ENCODE measurements around the gene RDH14. TPM values are rescaled to one million over a fixed set of nuclear protein-coding genes. Genes with fewer than 3 reads are reported as not detected.

Gene RDH14
- total RNA-seq, 4 donors from 2014 or later, result 24.6 to 55.4 (median 49.8) TPM

DNA sequence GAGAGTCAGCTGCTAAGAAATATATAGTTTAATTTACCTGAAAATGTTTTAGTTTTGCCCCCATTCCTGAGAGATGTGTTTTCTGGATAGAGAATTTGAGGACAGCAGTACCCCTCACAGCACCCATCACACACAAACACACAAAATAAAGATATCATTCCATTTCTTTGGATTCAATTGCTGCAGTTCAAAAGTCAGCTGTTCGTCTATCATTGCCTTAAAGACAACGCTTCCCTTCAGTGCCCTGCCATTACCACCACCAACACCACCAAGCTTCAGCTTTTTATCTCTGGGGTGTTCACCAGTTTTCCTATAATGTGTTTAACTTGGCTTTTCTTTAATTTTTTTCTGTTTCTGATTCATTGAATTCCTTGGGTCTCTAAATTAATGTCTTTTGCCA is 49.7 kb downstream of the RDH14 start:
- no peak for DNase-seq
- Histone ChIP-seq H3K36me3 (no peaks in the 10 kb centered on the region), H3K27ac (no peak overlapping the region), H3K4me1 (no peaks in the 10 kb centered on the region), H3K4me3 (no peak overlapping the region), H3K27me3 (no peaks in the 10 kb centered on the region), H3K9me3 (no peaks in the 10 kb centered on the region)
- ATAC-seq, result no peak
- intact Hi-C loops (cut with DNase I; ENCODE audit: low total_unique reads) (no loop called here), in situ Hi-C loops (cut with MboI; ENCODE audit: low sequenced_read_pairs in 4 of 4) (loop anchor here (25.0 kb wide), 2 partner anchors 852 to 1352 kb away; partner anchors contain the start of gene OSR1 (in 4 of the 4))
- TF ChIP-seq POLR2A (IDR thresholded peaks at IDR 0.05), result no peak
- TF ChIP-seq, protein P1, sequence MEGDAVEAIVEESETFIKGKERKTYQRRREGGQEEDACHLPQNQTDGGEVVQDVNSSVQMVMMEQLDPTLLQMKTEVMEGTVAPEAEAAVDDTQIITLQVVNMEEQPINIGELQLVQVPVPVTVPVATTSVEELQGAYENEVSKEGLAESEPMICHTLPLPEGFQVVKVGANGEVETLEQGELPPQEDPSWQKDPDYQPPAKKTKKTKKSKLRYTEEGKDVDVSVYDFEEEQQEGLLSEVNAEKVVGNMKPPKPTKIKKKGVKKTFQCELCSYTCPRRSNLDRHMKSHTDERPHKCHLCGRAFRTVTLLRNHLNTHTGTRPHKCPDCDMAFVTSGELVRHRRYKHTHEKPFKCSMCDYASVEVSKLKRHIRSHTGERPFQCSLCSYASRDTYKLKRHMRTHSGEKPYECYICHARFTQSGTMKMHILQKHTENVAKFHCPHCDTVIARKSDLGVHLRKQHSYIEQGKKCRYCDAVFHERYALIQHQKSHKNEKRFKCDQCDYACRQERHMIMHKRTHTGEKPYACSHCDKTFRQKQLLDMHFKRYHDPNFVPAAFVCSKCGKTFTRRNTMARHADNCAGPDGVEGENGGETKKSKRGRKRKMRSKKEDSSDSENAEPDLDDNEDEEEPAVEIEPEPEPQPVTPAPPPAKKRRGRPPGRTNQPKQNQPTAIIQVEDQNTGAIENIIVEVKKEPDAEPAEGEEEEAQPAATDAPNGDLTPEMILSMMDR (IDR thresholded peaks at IDR 0.05 in 4 of 5, conservative IDR thresholded peaks at IDR 0.05 in 1 of 5), result no peak

DNA sequence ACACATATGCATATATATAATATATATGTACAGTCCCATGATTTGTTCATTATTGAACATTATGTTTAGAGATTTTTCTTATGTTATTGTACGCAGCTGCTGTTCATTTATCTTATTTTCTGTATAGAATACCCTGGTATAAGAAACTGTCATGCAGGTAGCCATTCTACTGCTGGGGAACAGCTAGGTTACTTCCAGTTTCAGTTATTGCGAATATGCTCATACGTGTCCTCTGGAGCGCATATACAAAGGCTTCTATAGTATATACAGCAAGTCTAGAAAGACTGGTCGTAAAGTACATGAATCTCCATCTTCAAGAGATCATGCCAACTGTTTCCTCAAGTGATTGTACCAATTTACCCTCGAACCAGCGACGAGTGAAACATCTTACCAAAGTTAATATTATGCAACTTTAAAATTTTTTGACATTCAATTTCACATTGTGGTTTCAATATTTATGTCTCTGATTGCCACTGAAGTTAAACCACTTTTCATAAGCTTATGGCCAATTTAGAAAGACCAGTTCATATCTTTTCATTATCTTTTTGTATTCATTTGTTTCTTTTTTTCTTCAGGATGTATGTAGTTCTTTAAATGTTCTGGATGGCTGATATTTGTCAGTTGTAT is 53.5 kb downstream of the RDH14 start:
- ATAC-seq, result no peak
- Histone ChIP-seq H3K9me3 (no peaks in the 10 kb centered on the region), H3K4me3 (no peak overlapping the region), H3K27ac (no peak overlapping the region), H3K36me3 (no peaks in the 10 kb centered on the region), H3K27me3 (no peaks in the 10 kb centered on the region), H3K4me1 (no peaks in the 10 kb centered on the region)
- in situ Hi-C loops (cut with MboI; ENCODE audit: low sequenced_read_pairs in 4 of 4), result loop anchor here (25.0 kb wide), 2 partner anchors 855 to 1355 kb away; partner anchors contain the start of gene OSR1 (in 4 of the 4)
- DNase-seq, result no peak
- intact Hi-C loops (cut with DNase I; ENCODE audit: low total_unique reads), result no loop called here
- TF ChIP-seq POLR2A (IDR thresholded peaks at IDR 0.05), result no peak
- TF ChIP-seq, protein P1 (IDR thresholded peaks at IDR 0.05 in 4 of 5, conservative IDR thresholded peaks at IDR 0.05 in 1 of 5), result no peak

- no peak for ATAC-seq
- in situ Hi-C loops (cut with MboI; ENCODE audit: low sequenced_read_pairs in 4 of 4), result loop anchor here (25.0 kb wide), 2 partner anchors 856 to 1356 kb away; partner anchors contain the start of gene OSR1 (in 4 of the 4)
These were observed 54.6 kb downstream of the RDH14 start for GRCh38 chr2:18505703-18506341.

More at GRCh38 chr2:18505703-18506341, 54.6 kb downstream of the RDH14 start:
- H3K4me1 ChIP-seq, result no peaks in the 10 kb centered on the region
- no peaks in the 10 kb centered on the region for H3K36me3 ChIP-seq
- DNase-seq, result no peak
- TF ChIP-seq, protein P1 (IDR thresholded peaks at IDR 0.05 in 4 of 5, conservative IDR thresholded peaks at IDR 0.05 in 1 of 5), result no peak
- TF ChIP-seq POLR2A (IDR thresholded peaks at IDR 0.05), result no peak
- no peak overlapping the region for H3K27ac ChIP-seq
- H3K27me3 ChIP-seq, result no peaks in the 10 kb centered on the region
- no peaks in the 10 kb centered on the region for H3K9me3 ChIP-seq
- intact Hi-C loops (cut with DNase I; ENCODE audit: low total_unique reads), result no loop called here
- no peak overlapping the region for H3K4me3 ChIP-seq

Other genes starting within 250 kb of the RDH14 start
- not detected for gene NT5C1B, start 28.9 kb upstream of the RDH14 start, total RNA-seq

Data from gastrocnemius medialis (tissue), 4 donors.